HEK293 (cell line): ENCODE results near the gene KSR1.

ENCODE experiments used
- CTCF ChIA-PET: fragments of 350-600 bp; formaldehyde crosslinking; extraction: SDS; loops from one replicate; lab custom pipeline; 2021; ENCODE audit warnings: antibody characterized with exemption; lab: Yijun Ruan, JAX
- POLR2A ChIA-PET: fragments of 300-600 bp; formaldehyde crosslinking; extraction: SDS; loops from one replicate; lab custom pipeline; 2020; ENCODE audit warnings: antibody characterized with exemption, inconsistent platforms; lab: Yijun Ruan, JAX
- H3K27ac ChIP-seq: fragments of 200-500 bp; sonication (Bioruptor generic); 2 replicates; pipeline ENCODE4 v1.5.1; 2014; ENCODE audit warnings: low read depth, low read length, control low read depth, inconsistent platforms; ENCODE audit errors: extremely low read depth
- H3K36me3 ChIP-seq, 2 experiments: fragments of 200-500 bp in 1 of 2; sonication (Bioruptor generic) in 1 of 2; 1 replicate in 1 of 2; 2 replicates in 1 of 2; pipeline ENCODE4 v1.5.1; 2014 to 2017; ENCODE audit warnings: inconsistent platforms in 2 of 2, low read length in 2 of 2; ENCODE audit not compliant: control insufficient read depth in 2 of 2, insufficient read depth in 1 of 2
- H3K4me1 ChIP-seq: fragments of 200-500 bp; sonication (Bioruptor generic); 2 replicates; pipeline ENCODE4 v1.5.1; 2014; ENCODE audit warnings: mild to moderate bottlenecking, low read length, inconsistent platforms; ENCODE audit not compliant: control insufficient read depth, insufficient read depth
- H3K4me3 ChIP-seq: 2 replicates; pipeline ENCODE4 v1.5.1; 2011; ENCODE audit warnings: low read depth, mild to moderate bottlenecking, control low read depth, low read length, moderate library complexity
- H3K9me3 ChIP-seq: fragments of 200-500 bp; sonication (Bioruptor generic); 2 replicates; pipeline ENCODE4 v1.5.1; 2014; ENCODE audit warnings: low read depth, low read length, inconsistent platforms; ENCODE audit not compliant: control insufficient read depth, insufficient read depth
- EGR2 ChIP-seq: fragments of 450-650 bp; formaldehyde crosslinking; IDR thresholded peaks from 2 replicates; pipeline ENCODE4 v1.5.1; 2016; ENCODE audit warnings: low read depth, missing biosample characterization, missing genetic modification characterization
- GLI4 ChIP-seq: fragments of 450-650 bp; formaldehyde crosslinking; IDR thresholded peaks from 2 replicates; pipeline ENCODE4 v1.5.1; 2016; ENCODE audit warnings: missing biosample characterization, missing genetic modification characterization
- GLIS1 ChIP-seq: fragments of 450-650 bp; formaldehyde crosslinking; IDR thresholded peaks from 2 replicates; pipeline ENCODE4 v1.5.1; 2016; ENCODE audit warnings: missing biosample characterization, missing genetic modification characterization
- GLIS2 ChIP-seq: fragments of 450-650 bp; formaldehyde crosslinking; IDR thresholded peaks from 2 replicates; pipeline ENCODE4 v1.5.1; 2016; ENCODE audit warnings: missing biosample characterization, missing genetic modification characterization
- KLF16 ChIP-seq: fragments of 450-650 bp; formaldehyde crosslinking; IDR thresholded peaks from 2 replicates; pipeline ENCODE4 v1.5.1; 2017; ENCODE audit warnings: missing biosample characterization, missing genetic modification characterization
- KLF17 ChIP-seq: fragments of 450-650 bp; formaldehyde crosslinking; IDR thresholded peaks from 2 replicates; pipeline ENCODE4 v1.5.1; 2016; ENCODE audit warnings: missing biosample characterization, missing genetic modification characterization
- TRIM28 ChIP-seq: IDR thresholded peaks from 2 replicates; pipeline ENCODE4 v1.6.1; 2011; ENCODE audit warnings: low read length, control low read depth, borderline replicate concordance
- ZBTB11 ChIP-seq: fragments of 450-650 bp; formaldehyde crosslinking; conservative IDR thresholded peaks from 2 replicates; pipeline ENCODE4 v1.5.1; 2016; ENCODE audit warnings: low read depth, missing biosample characterization, missing genetic modification characterization
- ZFP69B ChIP-seq: fragments of 450-650 bp; formaldehyde crosslinking; IDR thresholded peaks from 2 replicates; pipeline ENCODE4 v1.5.1; 2016; ENCODE audit warnings: missing biosample characterization, missing genetic modification characterization
- ZIC2 ChIP-seq: fragments of 450-650 bp; formaldehyde crosslinking; IDR thresholded peaks from 2 replicates; pipeline ENCODE4 v1.5.1; 2016; ENCODE audit warnings: missing biosample characterization, missing genetic modification characterization
- ZNF114 ChIP-seq: fragments of 450-650 bp; formaldehyde crosslinking; IDR thresholded peaks from 2 replicates; pipeline ENCODE4 v1.5.0; 2017; ENCODE audit warnings: missing biosample characterization, missing genetic modification characterization
- ZNF184 ChIP-seq: fragments of 450-650 bp; IDR thresholded peaks from 2 replicates; pipeline ENCODE4 v1.5.1; 2018; ENCODE audit warnings: missing biosample characterization, mild to moderate bottlenecking, missing genetic modification characterization
- ZNF404 ChIP-seq: fragments of 450-650 bp; formaldehyde crosslinking; IDR thresholded peaks from 2 replicates; pipeline ENCODE4 v1.5.1; 2017; ENCODE audit warnings: missing biosample characterization, missing genetic modification characterization
- ZNF473 ChIP-seq: fragments of 450-650 bp; formaldehyde crosslinking; IDR thresholded peaks from 2 replicates; pipeline ENCODE4 v1.5.1; 2017; ENCODE audit warnings: missing biosample characterization, missing genetic modification characterization
- ZNF629 ChIP-seq: fragments of 450-650 bp; formaldehyde crosslinking; IDR thresholded peaks from 2 replicates; pipeline ENCODE4 v1.5.1; 2017; ENCODE audit warnings: missing biosample characterization, missing genetic modification characterization
- ZNF701 ChIP-seq: fragments of 450-650 bp; formaldehyde crosslinking; IDR thresholded peaks from 2 replicates; pipeline ENCODE4 v1.5.1; 2016; ENCODE audit warnings: missing biosample characterization, missing genetic modification characterization
- ZNF707 ChIP-seq: fragments of 450-650 bp; formaldehyde crosslinking; IDR thresholded peaks from 2 replicates; pipeline ENCODE4 v1.5.1; 2016; ENCODE audit warnings: missing biosample characterization, missing genetic modification characterization
- ZNF768 ChIP-seq: fragments of 450-650 bp; formaldehyde crosslinking; IDR thresholded peaks from 2 replicates; pipeline ENCODE4 v1.5.1; 2018; ENCODE audit warnings: missing biosample characterization, mild to moderate bottlenecking, missing genetic modification characterization

The KSR1 gene

GRCh38 chr17:27576477-27577083 lies 120.3 kb downstream of the KSR1 start:
- ChIA-PET POLR2A (no interaction called here), CTCF (interaction anchor here (0.6 to 10.7 kb wide), 5 partner anchors 8 to 162 kb away, joined by 3 to 73 read pairs (median 4); no protein-coding TSS in a partner anchor)
- Histone ChIP-seq H3K9me3 (no peaks in the 10 kb centered on the region), H3K4me3 (no peak overlapping the region), H3K27ac (no peak overlapping the region), H3K36me3 (no peaks in the 10 kb centered on the region), H3K4me1 (peaks cover 18% of the 10 kb centered on the region)
- TF ChIP-seq ZNF629 (tag by site-specific recombination) (0 out of 2 replicates have a peak, but pooled peaks have one; percentile 18), ZNF473 (tag by site-specific recombination) (no peak), ZBTB11 (no peak)

GRCh38 chr17:27577121-27577761 lies 121.0 kb downstream of the KSR1 start:
- H3K27ac ChIP-seq: peak overlapping the region; percentile 59
- H3K9me3 ChIP-seq: no peaks in the 10 kb centered on the region
- peak; percentile 85 for TF ChIP-seq ZIC2 (tag by site-specific recombination)
- no peak for TF ChIP-seq ZNF404
- TF ChIP-seq GLIS1 (tag by site-specific recombination): peak; percentile 84
- no peak for TF ChIP-seq ZNF114
- 0 out of 2 replicates have a peak, but pooled peaks have one; percentile 4 for TF ChIP-seq ZNF629 (tag by site-specific recombination)
- ChIA-PET CTCF (interaction anchor here (0.6 to 10.7 kb wide), 9 partner anchors 7 to 234 kb away, joined by 3 to 73 read pairs (median 5); no protein-coding TSS in a partner anchor), POLR2A (no interaction called here)
- H3K4me3 ChIP-seq: no peak overlapping the region
- H3K4me1 ChIP-seq: peaks cover 18% of the 10 kb centered on the region
- H3K36me3 ChIP-seq: no peaks in the 10 kb centered on the region

- peaks cover 0 to 1% of the 10 kb centered on the region in 2 experiments; a peak in 1 of 3 replicates for H3K36me3 ChIP-seq
- H3K27ac ChIP-seq: peak overlapping the region; percentile 59
- POLR2A ChIA-PET: no interaction called here
- no peak overlapping the region for H3K4me3 ChIP-seq
- H3K4me1 ChIP-seq: peaks cover 18% of the 10 kb centered on the region
- peak; percentile 61; the same call in 1 of the 2 replicates for TF ChIP-seq ZNF184 (tag by site-specific recombination)
- peak; percentile 66; the same call in 1 of the 2 replicates for TF ChIP-seq TRIM28
- TF ChIP-seq ZNF768 (tag by site-specific recombination): peak; percentile 58; the same call in 1 of the 2 replicates
- no peak for TF ChIP-seq GLIS2
- TF ChIP-seq ZNF701 (tag by site-specific recombination): no peak
- H3K9me3 ChIP-seq: no peaks in the 10 kb centered on the region
- CTCF ChIA-PET: interaction anchor here (0.6 to 10.7 kb wide), 9 partner anchors 8 to 235 kb away, joined by 3 to 73 read pairs (median 5); no protein-coding TSS in a partner anchor
Measured at GRCh38 chr17:27577884-27578717, 121.9 kb downstream of the KSR1 start.

- H3K4me3 ChIP-seq: no peak overlapping the region
- H3K9me3 ChIP-seq: no peaks in the 10 kb centered on the region
- H3K27ac ChIP-seq: no peak overlapping the region
- ChIA-PET POLR2A (no interaction called here), CTCF (interaction anchor here (0.8 to 10.7 kb wide), 6 partner anchors 9 to 44 kb away, joined by 3 to 73 read pairs (median 9); no protein-coding TSS in a partner anchor)
- H3K36me3 ChIP-seq: peaks cover 0 to 5% of the 10 kb centered on the region in 2 experiments; a peak in 1 of 3 replicates
- H3K4me1 ChIP-seq: peaks cover 13% of the 10 kb centered on the region
- peak; percentile 80 for TF ChIP-seq GLIS1 (tag by site-specific recombination)
- peak; percentile 50; the same call in 1 of the 2 replicates for TF ChIP-seq GLIS2
- no peak for TF ChIP-seq KLF17 (tag by site-specific recombination)
- no peak for TF ChIP-seq GLI4 (tag by site-specific recombination)
- peak; percentile 87 for TF ChIP-seq ZFP69B (tag by site-specific recombination)
- no peak for TF ChIP-seq ZNF707 (tag by site-specific recombination)
- TF ChIP-seq EGR2: no peak
- TF ChIP-seq KLF16 (tag by site-specific recombination): no peak
Measured at GRCh38 chr17:27578718-27579085, 122.5 kb downstream of the KSR1 start.
